Thoracic aorta (tissue), 2 donors: Measurements from ENCODE around the gene ATP2B1. TPM values are rescaled to one million over a fixed set of nuclear protein-coding genes. Genes with fewer than 3 reads are reported as not detected.

Source experiments
- total RNA-seq, 2 donors: library from RNA; depleted of rRNA; stranded (reverse); fragments of >200 nt; gene quantifications; one replicate each; pipeline versions ENCODE4 v1.1.0 to v1.2.3, GENCODE V29; 2016

The ATP2B1 gene
- total RNA-seq, 2 donors from 2014 or later, result 17.7 to 21.2 TPM

Other genes starting within 250 kb of the ATP2B1 start
- 10 to 100 TPM in 1 of 2 donors, 1 to 10 TPM in 1; 6.9 to 14.3 TPM for gene GALNT4, start 184.0 kb downstream of the ATP2B1 start, total RNA-seq
- 10 to 100 TPM; 11.9 to 30.7 TPM for gene POC1B, start 182.8 kb downstream of the ATP2B1 start, total RNA-seq